NT2/D1 (cell line): Measurements from ENCODE around the gene SMPD2.

Experiments
- YY1 ChIP-seq: IDR thresholded peaks from 2 replicates; pipeline ENCODE4 v1.6.1; 2011; ENCODE audit not compliant: insufficient read length, insufficient read depth
- ZNF274 ChIP-seq: IDR thresholded peaks from 2 replicates; pipeline ENCODE4 v1.6.1; 2011; ENCODE audit warnings: mild to moderate bottlenecking, low read depth, low read length

DNA sequence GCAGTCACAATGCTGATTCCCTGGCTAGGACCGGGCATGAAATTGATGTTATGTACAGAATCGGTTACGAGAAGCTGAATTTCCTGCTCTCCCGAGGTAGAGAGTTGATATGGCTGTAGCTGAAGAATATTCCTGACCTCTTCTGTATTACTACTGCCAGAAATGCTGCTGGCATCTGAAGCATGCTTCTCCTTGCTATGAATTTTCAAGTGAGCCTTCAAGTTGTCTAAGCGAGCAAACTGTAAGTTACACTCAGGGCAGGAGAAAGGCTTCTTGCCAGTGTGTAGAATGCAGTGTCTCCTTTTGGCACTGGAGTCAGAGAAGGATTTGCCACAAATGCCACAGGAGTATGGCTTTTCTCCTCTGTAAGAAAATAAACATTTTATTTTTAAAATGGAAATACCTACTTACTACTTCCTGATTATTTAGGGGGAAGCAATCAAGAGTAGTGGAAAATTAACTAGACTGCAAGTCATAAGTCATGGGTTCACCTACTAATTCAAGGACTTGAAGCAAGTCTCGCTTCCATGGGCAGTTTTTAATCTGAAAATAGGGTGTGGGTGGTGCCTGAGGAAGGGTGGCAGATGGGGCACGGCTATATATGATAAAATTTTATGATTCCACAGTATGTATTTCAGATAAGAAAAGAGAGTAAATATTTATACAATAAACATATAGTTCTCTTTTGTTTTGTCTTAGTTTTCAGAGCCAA lies 25.8 kb downstream of the SMPD2 start:
- no peak for TF ChIP-seq YY1
- no peak for TF ChIP-seq ZNF274
